ENCODE data around the gene FHDC1.

DNA sequence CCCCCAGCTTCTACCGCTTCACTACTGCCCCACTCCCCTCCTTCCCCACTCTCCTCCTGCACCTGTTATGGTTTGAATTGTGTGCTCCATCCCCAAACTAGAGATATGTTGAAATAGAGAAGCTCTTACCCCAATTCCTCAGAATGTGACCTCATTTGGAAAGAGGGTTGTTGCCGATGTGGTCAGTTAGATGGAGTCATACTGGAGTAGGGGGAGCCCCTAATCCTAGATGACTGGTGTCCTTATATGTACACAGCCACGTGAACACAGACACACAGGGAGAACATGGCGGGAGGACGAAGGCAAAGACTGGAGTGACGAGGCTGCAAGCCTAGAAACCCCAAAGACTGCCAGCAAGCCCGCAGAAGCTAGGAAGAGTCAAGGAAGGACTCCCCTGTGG is 84.3 kb downstream of the FHDC1 start:
- TF ChIP-seq, protein P1, sequence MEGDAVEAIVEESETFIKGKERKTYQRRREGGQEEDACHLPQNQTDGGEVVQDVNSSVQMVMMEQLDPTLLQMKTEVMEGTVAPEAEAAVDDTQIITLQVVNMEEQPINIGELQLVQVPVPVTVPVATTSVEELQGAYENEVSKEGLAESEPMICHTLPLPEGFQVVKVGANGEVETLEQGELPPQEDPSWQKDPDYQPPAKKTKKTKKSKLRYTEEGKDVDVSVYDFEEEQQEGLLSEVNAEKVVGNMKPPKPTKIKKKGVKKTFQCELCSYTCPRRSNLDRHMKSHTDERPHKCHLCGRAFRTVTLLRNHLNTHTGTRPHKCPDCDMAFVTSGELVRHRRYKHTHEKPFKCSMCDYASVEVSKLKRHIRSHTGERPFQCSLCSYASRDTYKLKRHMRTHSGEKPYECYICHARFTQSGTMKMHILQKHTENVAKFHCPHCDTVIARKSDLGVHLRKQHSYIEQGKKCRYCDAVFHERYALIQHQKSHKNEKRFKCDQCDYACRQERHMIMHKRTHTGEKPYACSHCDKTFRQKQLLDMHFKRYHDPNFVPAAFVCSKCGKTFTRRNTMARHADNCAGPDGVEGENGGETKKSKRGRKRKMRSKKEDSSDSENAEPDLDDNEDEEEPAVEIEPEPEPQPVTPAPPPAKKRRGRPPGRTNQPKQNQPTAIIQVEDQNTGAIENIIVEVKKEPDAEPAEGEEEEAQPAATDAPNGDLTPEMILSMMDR (IDR thresholded peaks at IDR 0.05; ENCODE audit: low read depth, low read length): no peak
- TF ChIP-seq EZH2phosphoT487 (IDR thresholded peaks at IDR 0.05; ENCODE audit: low read depth): no peak
